Stimulated activated CD8-positive, alpha-beta memory T cell treated with anti-CD3 and anti-CD28 coated beads, Interleukin-4, amount 100 ng/mL, for 4 hours (primary cell): ENCODE measurements around the gene PRND.

Experiments used
- DNase-seq, 2 donors: peaks; one replicate each; pipeline ENCODE4 v3.0.0-alpha.2; 2020; ENCODE audit warnings: low read depth in 2 of 2, low spot score in 1 of 2

Gene PRND

GRCh38 chr20:4775322-4776078, 53.8 kb downstream of the PRND start:
- DNase-seq = no peak

GRCh38 chr20:4776079-4776630, 54.4 kb downstream of the PRND start:
- no peak for DNase-seq
